ENCODE results near the gene HOXD13. TPM values are rescaled to one million over a fixed set of nuclear protein-coding genes. Genes with fewer than 3 reads are reported as not detected.
A peak's percentile ranks its signal among the peaks of the same experiment; 100 is the strongest.

The HOXD13 gene
- total and polyA plus RNA-seq, 2 of the 13 experiments (the other 11 are each of a cell fraction or from before 2014, with no cell fraction given), result not detected

GRCh38 chr2:176105730-176106580, 13.4 kb downstream of the HOXD13 start:
- H4K20me1 ChIP-seq (ENCODE audit: insufficient read depth, low read length), result no peaks in the 10 kb centered on the region; the same call in 1 of the 2 replicates
- intact Hi-C loops (cut with micrococcal nuclease; ENCODE audit: unreplicated experiment), result no loop called here
- ChIA-PET CTCF (ENCODE audit: low intra/inter-chr PET ratio, low total read pairs) (no interaction called here), POLR2A (no interaction called here)
- no peak for FAIRE-seq
- in situ Hi-C loops (cut with HindIII; ENCODE audit: extremely low pct_ligation_motif_present, low pct_unique_long_range_greater_than_20kb), result loop anchor here (10.0 kb wide), 1 partner anchor 1071 kb away; no protein-coding TSS in a partner anchor
- H3K36me3 ChIP-seq (replicated peaks in 1 of 2; ENCODE audit: control insufficient read depth in 1 of 2, insufficient read depth in 2 of 2, low read length in 2 of 2), result no peaks in the 10 kb centered on the region
- H3K4me2 ChIP-seq (ENCODE audit: low read depth, low read length), result peak overlapping the region; percentile 21; the same call in 1 of the 2 replicates
- H3K9ac ChIP-seq (ENCODE audit: insufficient read depth, low read depth, low read length), result no peak overlapping the region
- BruUV-seq (replicated peaks), result no TSS peak
- no peak overlapping the region for H2AFZ ChIP-seq (ENCODE audit: low read length)
- ATAC-seq, result peak; percentile 5
- 26% methylated on average over 25 of the region's 25 CpGs for WGBS (ENCODE audit: low lambda C conversion rate)
- no peaks in the 10 kb centered on the region for H3K79me2 ChIP-seq (ENCODE audit: insufficient read depth, low read length)
- DNase-seq (ENCODE audit: low spot score), result no peak
- H3K27me3 ChIP-seq (ENCODE audit: control insufficient read depth in 1 of 2, insufficient read depth in 2 of 2, low read length in 2 of 2), result peaks cover 28 to 90% of the 10 kb centered on the region in 2 experiments
- no peaks in the 10 kb centered on the region for H3K9me3 ChIP-seq (ENCODE audit: low read length)
- H3K4me3 ChIP-seq (replicated peaks in 1 of 3; ENCODE audit: insufficient read depth in 1 of 3, low read depth in 2 of 3, low read length in 3 of 3), result peak overlapping the region in 1 of 3 experiments; percentile 33; a peak in 1 of 6 replicates
- H3K4me1 ChIP-seq (ENCODE audit: insufficient read depth, low read length), result no peaks in the 10 kb centered on the region
- H3K27ac ChIP-seq (ENCODE audit: extremely low read length, insufficient read depth, low read length), result no peak overlapping the region
- TF ChIP-seq ELF3 (CRISPR knock-in tag; IDR thresholded peaks at IDR 0.05) (no peak), NBN (conservative IDR thresholded peaks at IDR 0.05) (no peak), EZH2 (conservative IDR thresholded peaks at IDR 0.05; ENCODE audit: low read depth, low read length) (peak; percentile 77), FOXK2 (IDR thresholded peaks at IDR 0.05) (0 out of 2 replicates have a peak, but pooled peaks have one; percentile 16), ZNF333 (CRISPR knock-in tag; IDR thresholded peaks at IDR 0.05; ENCODE audit: borderline replicate concordance) (no peak), ERF (CRISPR knock-in tag; IDR thresholded peaks at IDR 0.05) (no peak), EP300 (IDR thresholded peaks at IDR 0.05; ENCODE audit: low read depth in 2 of 2, low read length in 2 of 2) (no peak), EP300 (CRISPR knock-in tag; IDR thresholded peaks at IDR 0.05; ENCODE audit: borderline replicate concordance) (no peak), ZFX (CRISPR knock-in tag; IDR thresholded peaks at IDR 0.05; ENCODE audit: low read depth) (no peak), GTF2F1 (IDR thresholded peaks at IDR 0.05; ENCODE audit: low read length) (no peak), LCORL (IDR thresholded peaks at IDR 0.05) (0 out of 2 replicates have a peak, but pooled peaks have one; percentile 31), LCORL (CRISPR knock-in tag; IDR thresholded peaks at IDR 0.05) (no peak), REL (CRISPR knock-in tag; conservative IDR thresholded peaks at IDR 0.05) (no peak), GZF1 (CRISPR knock-in tag; IDR thresholded peaks at IDR 0.05) (no peak), MAFF (IDR thresholded peaks at IDR 0.05; ENCODE audit: low read depth, low read length) (no peak), MEF2D (CRISPR knock-in tag; IDR thresholded peaks at IDR 0.05) (no peak), THYN1 (CRISPR knock-in tag; IDR thresholded peaks at IDR 0.05; ENCODE audit: borderline replicate concordance, low read depth) (no peak), ZNF3 (CRISPR knock-in tag; IDR thresholded peaks at IDR 0.05) (no peak), SP5 (CRISPR knock-in tag; IDR thresholded peaks at IDR 0.05; ENCODE audit: borderline replicate concordance, low read depth) (no peak), KDM5B (CRISPR knock-in tag; IDR thresholded peaks at IDR 0.05; ENCODE audit: borderline replicate concordance) (no peak), ZNF282 (IDR thresholded peaks at IDR 0.05; ENCODE audit: partially characterized antibody) (no peak), PLRG1 (conservative IDR thresholded peaks at IDR 0.05) (peak; percentile 89; the same call in 1 of the 2 replicates)
- TF ChIP-seq, protein P1, sequence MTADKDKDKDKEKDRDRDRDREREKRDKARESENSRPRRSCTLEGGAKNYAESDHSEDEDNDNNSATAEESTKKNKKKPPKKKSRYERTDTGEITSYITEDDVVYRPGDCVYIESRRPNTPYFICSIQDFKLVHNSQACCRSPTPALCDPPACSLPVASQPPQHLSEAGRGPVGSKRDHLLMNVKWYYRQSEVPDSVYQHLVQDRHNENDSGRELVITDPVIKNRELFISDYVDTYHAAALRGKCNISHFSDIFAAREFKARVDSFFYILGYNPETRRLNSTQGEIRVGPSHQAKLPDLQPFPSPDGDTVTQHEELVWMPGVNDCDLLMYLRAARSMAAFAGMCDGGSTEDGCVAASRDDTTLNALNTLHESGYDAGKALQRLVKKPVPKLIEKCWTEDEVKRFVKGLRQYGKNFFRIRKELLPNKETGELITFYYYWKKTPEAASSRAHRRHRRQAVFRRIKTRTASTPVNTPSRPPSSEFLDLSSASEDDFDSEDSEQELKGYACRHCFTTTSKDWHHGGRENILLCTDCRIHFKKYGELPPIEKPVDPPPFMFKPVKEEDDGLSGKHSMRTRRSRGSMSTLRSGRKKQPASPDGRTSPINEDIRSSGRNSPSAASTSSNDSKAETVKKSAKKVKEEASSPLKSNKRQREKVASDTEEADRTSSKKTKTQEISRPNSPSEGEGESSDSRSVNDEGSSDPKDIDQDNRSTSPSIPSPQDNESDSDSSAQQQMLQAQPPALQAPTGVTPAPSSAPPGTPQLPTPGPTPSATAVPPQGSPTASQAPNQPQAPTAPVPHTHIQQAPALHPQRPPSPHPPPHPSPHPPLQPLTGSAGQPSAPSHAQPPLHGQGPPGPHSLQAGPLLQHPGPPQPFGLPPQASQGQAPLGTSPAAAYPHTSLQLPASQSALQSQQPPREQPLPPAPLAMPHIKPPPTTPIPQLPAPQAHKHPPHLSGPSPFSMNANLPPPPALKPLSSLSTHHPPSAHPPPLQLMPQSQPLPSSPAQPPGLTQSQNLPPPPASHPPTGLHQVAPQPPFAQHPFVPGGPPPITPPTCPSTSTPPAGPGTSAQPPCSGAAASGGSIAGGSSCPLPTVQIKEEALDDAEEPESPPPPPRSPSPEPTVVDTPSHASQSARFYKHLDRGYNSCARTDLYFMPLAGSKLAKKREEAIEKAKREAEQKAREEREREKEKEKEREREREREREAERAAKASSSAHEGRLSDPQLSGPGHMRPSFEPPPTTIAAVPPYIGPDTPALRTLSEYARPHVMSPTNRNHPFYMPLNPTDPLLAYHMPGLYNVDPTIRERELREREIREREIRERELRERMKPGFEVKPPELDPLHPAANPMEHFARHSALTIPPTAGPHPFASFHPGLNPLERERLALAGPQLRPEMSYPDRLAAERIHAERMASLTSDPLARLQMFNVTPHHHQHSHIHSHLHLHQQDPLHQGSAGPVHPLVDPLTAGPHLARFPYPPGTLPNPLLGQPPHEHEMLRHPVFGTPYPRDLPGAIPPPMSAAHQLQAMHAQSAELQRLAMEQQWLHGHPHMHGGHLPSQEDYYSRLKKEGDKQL (CRISPR knock-in tag; IDR thresholded peaks at IDR 0.05; ENCODE audit: low read depth), result no peak

Data from HepG2 (cell line).